Activated CD4-positive, alpha-beta T cell treated with anti-CD3 and anti-CD28 coated beads, Interleukin-2, Interleukin-6, amounts not matched to agents 100 ng/mL and 50 ng/mL, durations not matched to agents 16 hours and 8 hours (primary cell): Measurements from ENCODE around the gene HOXD11.

ENCODE experiments used
- DNase-seq: peaks from one replicate; pipeline ENCODE4 v3.0.0-alpha.2; 2020

Gene HOXD11

DNA sequence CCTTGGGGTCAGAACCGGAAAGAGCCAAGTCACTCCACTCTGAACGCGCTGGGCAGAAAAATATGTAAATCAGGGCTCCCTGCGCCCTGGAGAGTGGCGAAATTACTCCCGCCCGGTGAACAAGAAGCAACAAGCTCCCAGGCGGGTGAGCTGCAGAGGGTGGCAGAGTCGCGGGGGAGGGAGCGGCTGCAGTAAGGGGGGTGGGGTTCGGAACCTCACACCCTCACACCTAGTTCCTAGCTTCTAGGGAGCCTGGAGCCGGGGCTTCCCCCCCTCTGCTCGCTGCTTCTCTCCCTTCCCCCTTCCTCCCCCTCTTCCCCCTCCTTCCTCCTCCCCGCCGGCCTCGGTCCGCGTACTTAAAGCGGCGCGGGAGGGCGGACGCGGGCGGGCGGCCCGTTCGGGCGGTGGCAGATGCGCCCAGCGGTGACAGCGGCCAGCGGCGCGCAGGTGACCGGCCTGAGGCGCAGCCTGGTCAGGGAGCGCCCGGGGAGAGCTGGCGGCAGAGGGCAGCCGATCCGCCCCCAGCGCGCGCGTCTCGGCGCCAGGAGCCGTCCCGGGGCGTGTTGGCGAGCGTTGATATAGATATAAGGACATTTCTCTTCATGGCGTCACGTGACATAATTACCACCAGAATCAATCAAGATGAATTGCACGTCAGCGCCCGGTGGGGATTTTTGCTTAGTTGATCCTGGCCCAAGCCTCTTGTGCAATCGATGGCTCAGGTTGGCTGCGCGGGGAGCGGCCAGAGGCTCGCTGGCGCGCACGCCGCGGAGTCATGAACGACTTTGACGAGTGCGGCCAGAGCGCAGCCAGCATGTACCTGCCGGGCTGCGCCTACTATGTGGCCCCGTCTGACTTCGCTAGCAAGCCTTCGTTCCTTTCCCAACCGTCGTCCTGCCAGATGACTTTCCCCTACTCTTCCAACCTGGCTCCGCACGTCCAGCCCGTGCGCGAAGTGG is at the start of gene HOXD11:
Gene HOXD11, plus strand, starts transcription at position 700 of the 959 bp plus-strand sequence. Its CDS starts 76 bp downstream, at position 776.
- no peak for DNase-seq

DNA sequence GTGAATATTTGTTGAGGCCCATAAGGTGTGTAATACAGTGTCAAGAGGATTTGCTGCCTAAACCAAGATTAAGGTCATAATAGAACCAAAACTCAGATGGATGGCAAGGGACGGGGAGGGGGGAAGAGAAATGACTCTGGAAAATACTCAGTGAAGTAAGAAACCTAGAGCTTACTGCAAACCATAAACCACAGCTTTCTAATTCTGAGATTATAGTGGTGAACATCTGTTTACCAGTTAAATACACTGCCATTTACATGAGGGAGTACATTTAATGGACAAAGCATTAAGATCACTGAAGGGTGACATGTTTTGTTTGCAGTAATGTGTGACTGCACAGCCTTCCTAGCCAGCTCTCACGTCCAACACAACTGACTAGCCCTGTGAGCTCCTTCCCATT is 43.1 kb upstream of the HOXD11 start:
- DNase-seq: peak; percentile 63

DNA sequence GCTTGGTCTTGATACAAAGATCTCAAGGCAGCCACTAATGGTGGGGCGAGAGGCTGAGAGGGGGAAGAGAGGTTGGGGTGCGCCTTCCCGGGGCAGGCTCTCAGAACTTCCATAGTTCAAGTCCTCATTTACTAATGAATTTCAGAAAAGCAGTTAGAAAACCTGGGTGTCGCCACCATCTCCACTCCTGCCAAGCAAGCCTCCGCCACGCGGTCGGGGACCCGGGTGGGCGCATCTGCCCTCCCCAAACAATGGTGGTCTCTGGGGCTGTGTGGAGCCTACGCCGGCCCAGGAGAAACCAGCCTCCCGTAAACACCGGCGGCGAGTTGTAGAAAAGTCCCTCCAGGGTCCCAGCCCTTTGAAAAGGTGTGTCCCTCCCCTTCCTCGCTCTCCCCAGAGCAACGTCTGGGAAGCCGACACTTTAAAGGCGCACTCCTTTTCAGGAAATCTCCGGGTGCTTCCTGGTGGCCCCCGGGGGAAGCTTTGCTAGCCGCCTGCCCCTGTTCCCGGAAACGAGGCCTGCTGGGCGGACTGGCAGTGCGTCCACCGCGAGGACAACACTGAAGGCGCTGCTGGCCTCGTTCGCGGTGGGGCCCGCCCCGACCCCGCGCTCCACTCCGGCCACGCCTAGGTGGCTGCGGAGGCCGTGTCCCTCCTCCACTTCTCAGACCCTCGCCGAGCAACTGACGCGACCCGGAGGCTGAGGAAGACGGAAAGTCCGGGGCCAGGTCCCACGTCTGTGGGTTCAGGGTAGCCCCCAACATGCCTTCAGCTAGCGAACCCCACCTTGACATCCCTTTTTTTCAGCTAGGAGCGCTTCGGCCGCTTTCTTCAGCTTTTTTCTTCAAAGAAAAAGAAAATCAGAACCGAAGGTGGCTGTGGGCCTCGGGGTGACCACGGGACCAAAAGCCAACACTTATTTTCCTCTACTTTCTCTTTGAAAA is 40.2 kb upstream of the HOXD11 start:
- no peak for DNase-seq

DNA sequence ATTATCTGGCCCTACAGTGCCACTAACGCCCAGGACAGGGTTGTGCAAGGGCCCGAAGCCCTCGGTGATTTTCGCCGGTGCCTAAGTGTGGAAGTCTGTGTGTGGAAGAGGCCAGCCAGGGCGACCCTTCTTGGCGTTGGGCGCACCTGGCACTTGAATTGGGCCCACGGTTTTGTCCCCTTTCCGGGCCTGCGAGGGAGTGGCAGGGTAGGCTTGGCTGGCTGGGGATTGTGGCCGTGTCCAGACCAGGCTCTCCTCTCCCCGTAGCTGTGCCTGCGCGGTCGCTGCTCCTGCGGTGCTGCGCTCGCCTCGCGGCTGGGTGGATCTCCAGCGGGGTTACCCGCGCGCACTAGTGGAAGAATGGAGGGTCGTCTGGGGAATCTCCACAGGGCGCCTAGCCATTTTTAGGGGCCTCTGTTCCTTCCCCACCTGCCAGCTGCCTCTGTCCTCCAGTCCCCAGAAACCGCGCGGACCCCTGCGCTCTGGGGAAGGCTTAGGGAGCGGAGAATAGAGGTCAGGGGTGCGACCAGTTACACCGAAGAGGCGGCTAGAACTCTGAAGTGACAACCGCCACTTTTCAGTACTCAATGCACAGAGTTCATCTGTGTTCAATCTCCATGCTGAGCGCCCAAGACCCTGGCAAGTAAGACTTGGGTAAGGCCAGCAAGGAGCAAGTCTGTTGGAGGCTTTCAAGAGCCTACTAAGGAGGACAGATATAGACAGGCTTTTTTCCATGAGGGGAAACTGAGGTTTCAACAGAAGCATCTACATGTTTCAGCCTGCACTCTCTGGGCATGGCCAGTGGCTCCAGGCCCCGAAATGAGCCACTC is 39.3 kb upstream of the HOXD11 start:
- no peak for DNase-seq

GRCh38 chr2:176068419-176068832 is 38.7 kb upstream of the HOXD11 start:
- no peak for DNase-seq

DNA sequence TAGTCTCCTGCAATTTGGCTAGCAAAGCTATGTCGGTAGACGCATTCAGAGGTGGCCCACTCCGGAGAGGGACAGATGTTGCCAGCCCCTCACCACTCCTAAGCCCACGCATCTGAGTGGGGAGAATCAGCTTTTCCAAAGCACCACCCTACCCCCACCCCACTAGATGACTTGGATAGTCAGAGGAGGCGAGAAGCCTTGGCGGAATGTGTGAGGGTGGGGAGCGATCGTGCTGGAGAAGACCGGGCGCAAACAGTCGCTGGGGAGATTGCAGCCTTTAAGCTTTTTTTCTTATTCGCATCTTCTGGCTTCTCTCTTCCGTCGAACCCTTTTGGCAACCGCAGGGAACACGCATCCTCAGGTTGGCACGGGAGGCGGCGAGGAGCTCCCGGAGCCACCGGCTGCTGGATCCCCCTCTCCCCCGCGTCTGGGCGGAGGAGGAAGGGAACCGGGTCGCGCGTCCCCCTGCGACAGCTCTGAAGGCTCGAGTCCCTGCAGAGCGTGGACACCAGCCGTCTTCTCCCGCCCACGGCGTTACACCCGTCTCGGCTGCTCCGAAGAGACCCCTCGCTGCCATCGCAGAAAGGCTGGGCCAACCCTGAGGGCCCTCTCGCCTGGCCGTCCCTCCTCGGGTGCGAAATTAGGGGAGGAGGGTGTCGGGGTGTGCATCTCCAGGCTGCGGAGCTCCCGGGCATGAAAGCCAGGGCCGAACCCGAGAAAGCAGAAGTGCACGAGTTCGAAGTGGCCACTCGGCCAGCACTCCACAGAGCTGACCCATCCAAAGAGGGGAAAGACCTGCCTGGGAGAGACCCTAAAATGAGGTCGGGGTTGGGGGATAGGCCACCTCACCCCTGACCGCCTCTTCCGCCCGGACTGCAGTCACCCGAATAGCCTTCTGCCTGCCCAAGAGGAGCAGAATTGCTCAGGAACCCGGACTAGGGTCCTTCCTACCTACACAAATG is 35.5 kb upstream of the HOXD11 start:
- no peak for DNase-seq

- no peak for DNase-seq
These were observed 34.8 kb upstream of the HOXD11 start for GRCh38 chr2:176072292-176072669.

DNA sequence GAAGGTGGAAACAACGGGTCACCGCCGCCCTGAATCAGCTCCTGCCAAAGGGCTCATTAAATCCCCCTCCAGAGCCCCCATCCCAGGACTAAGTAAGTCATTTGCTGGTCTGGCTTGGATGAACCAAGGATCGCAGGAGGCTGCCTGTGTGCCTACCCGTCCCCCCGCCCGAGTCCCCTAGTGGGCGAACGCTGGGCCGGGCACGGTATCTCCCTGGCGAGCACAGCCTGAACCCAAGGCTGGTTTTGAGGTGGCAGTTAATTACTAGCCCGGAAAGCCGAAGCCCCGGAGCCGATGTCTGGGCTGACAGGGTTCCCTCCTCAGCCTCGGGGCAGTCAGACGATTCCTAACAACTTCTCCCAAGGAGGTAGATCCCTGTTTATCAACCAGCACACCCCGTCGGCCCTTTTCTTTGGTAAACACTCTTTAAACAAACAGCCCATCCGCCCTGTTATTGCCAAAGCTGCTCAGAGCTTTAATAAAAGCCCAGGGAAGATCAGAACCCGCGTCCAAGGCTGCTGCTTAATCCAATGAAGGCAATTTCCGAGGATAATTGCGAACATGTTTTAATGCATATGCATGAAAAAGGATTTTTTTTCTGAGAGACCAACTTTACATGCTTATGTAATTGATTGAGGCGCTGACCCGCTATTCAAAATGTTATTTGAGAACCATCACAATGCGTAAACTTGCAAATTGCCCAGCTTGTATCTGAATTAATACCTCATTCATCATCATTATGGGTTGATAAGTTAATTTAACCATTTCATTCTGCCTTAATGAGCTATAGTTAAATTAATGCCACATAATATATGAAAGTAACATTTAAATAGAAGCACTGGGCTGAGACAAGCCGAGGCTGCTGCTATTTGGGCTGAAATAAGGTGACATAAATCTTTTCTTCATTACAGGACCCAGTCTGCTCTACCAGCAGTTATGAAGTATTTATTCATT is 33.9 kb upstream of the HOXD11 start:
- no peak for DNase-seq

GRCh38 chr2:176074919-176075425 is 32.1 kb upstream of the HOXD11 start:
- no peak for DNase-seq

- DNase-seq: no peak
These were observed 31.6 kb upstream of the HOXD11 start for GRCh38 chr2:176075481-176075880.

DNA sequence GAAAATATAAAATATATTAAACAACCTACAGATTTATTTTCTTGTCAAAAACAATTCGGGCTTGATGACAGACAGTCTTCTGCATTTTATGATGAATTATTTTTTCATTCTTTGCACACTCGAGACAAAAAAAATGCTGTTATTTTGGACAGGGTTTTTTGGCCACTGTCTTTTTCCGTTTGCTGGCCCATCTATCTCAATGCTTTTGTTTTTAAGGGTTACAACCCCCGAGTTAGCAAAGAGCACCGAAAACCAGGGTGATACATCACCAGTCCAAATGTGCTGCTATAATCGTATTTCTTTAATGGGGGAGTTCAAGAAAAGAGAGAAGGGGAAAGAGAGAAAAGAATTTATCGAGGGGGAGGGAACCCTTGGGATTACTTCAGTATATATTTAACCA is 31.0 kb upstream of the HOXD11 start:
- DNase-seq: no peak

DNA sequence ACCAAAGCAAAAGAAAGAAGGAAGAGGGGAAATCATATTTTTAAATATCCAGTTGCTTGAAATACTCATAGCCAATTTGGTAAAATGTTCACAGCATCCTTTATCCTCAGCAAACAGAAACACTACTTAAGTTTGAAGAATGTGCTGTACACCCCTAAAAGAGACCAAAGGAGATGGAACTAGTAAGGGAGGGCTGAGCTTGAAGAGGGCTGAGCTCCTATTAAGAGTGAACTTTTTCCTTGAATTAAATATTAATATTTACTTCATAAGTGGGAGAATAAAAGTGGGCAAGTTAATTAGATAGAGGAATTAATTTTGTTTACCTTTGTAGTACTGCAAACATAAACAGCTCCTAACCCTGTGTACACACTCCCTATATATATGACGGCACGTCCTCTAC is 30.3 kb upstream of the HOXD11 start:
- DNase-seq: no peak

DNA sequence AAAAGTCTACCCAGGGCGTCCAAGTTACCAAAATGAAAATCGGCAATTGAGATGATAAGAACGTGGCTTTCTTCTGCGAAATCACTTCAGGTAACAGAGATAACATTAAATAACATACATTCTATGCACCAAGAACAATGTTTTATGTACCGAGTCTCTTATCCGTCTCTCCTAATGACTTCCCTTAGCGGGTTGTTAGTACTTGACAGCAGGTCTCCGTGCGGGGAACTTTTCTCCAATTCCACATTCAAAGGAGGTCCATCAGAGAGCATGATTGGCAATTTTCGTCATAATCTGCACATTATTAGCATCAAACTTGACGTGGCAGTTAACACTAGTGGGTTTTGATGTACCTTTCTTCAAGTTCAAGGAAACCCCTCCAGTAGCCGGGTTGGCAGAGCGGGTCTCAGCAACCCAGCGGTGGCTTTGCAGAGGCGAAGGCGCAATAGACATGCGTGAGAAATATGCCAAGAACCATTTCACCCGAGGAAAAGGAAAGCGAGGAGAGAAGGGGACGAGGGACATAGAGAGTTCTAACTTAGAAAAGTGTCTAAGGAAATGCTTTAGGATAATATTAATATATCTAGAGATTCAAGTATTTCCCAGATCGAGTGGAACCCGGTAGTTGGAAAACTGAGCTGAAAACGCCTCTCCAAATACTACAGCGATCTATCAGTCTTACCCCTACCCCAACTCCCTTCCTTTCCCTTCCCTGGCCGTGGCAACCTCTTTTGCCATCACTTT is 28.4 kb upstream of the HOXD11 start:
- DNase-seq: no peak

GRCh38 chr2:176079285-176079830 is 27.7 kb upstream of the HOXD11 start:
- no peak for DNase-seq

GRCh38 chr2:176079831-176080539 is 27.1 kb upstream of the HOXD11 start:
- peak; percentile 58 for DNase-seq

DNA sequence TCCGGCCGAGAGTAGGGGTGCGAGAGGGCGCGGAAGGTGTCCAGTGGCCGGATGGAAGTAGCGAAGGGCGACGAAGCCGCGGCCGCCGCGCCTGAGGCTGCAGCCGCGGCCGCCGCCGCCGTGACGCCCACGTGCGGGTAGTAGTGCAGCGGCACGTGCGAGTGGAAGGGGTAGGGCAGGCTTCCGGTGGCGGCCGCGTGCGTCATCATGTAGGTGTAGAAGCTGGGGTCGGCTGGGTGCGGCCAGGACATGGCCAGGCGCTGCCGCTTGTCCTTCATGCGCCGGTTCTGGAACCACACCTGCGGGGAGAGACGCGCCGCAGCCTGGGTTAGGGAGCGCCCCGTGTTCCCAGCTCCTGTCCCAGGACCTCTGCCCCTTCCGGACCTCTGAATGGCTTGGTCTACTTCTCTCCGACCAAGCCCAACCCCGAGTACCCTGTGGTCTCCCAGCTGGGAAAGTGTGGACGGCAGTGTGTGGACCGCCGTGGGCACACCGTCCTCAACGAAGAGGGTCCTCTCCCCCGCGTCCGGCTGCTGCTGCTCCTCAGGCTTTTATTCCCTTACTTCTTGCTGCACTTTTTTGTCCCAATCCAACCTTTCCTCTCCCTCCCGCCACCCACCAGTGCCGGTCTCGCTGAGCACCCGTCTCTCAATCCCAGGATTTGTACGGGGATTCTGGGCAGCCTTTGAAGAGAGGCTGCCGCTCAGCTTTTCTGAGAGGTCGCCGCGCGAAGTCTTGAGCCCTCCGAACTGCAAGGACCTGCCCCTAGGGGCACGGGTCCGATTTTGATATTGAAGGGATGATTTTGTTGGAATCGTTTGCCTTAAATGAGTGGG is 26.3 kb upstream of the HOXD11 start:
- no peak for DNase-seq

- no peak for DNase-seq
These were observed 25.7 kb upstream of the HOXD11 start for GRCh38 chr2:176081376-176081836.
